NCI-H146 treated with DMSO at 0.1 percent for 48 hours (cell line): ENCODE results near the gene ELAVL3.
A peak's percentile ranks its signal among the peaks of the same experiment; 100 is the strongest.
"Not testable (repeated sequence)": the region's sequence is repeated elsewhere in the genome, so short reads cannot be mapped to it uniquely, and the experiment has no call there.

Source experiments
- DNase-seq: peaks from one replicate; lab custom pipeline; 2025; ENCODE audit not compliant: unreplicated experiment; lab: John Stamatoyannopoulos, UW

ELAVL3 gene

DNA sequence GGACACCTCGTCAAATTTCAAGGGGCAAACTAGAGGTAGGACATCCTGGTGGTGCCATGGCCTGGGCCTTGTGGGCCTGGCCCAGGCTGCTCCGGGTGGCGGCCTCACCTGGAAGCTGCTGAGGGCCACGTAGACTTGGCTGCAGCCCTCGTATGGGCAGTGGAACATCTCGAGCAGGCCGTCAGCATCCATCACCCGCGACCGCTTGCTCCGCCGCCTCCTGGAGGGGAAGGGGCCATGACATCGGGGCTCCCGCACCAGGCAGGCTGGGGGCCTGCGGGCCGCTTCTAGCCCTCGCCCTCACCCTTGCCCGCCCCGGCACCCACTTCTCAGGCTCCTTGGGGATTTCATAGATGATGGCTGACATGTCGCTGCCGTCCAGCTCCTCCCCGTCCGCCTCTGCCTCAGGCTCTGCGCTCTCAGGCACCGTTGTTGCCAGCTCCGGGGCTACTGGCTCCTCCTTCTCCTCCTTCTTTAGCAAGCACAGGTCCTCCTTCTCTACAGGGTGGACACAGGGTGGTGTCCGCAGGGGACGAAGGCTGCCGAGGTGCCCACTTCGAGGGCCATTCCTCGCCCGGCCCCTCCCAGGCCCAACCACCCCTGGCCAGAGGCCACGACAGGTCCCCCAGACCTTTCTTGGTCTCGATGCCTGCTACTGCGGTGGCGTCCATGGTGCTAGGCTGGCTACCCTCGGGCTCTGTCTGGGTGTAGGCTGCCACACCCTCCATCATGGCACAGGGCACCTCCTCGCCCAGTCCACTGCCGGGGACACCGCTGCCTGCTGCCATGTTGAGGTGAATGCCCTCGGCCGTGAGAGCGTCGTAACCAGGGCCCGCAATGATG is 6.0 kb upstream of the ELAVL3 start:
- DNase-seq: no peak

DNA sequence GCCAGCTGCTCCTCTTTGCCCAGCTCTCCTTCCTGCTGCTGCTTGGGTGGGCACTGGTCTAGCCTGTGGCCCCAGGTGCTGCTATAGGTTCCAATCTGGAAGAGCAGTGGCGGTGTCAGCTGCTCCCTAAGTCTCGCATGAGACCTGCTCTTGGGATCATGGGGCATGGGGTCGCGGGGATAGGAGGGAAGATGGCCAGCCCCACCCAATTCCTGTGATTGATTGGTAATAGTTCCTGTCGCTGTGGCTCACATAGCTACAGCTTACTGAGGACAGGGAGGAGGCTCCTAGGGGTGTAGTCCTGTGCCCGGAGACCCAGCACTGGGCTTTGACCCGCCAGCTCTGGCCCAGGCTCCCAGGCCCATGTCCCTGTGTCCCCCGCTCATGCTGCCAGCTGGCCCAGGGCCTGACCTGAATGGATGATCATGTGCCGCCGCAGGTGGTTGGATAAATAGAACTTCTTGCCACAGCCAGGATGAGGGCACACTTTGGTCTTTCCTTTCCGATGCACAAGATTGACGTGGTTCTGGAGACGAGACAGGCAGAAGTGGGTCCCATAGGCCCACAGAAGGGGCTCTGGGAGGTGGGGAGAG is 4.5 kb upstream of the ELAVL3 start:
- DNase-seq: no peak

DNA sequence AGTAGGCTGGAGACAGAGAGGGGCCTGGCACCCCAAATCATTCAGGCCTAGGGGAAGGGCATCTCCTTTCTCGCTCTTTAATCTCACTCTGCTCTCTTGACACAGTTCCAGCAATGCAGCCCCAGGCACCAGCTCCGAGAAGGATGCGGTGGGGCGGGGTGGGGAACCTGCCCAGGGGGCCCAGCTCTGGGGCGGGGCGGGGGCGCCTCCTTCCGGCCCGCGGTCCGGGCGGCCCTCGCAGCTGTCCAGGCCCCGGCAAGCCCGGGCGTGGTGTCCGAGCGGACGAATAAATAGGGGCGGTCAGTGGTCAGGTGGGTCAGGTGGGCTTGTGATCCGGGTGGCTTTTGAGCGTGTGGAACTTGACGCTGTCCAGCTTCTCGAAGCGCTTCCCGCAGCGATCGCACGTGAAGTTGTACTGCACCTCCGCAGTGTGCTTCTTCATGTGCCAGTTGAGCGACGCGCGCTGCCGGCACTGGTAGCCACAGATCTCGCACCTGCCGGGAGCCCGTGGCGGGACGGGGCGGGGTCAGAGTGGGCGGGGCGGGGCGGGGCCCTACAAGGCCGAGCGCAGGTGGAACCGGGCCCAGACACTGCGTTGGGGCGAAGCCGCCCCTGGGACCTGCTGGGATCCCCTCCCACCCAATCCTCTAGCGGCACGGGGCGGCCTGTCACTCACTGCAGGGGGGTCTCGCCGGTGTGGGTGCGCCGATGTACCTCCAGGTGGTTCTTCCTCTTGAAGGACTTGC is 2.7 kb upstream of the ELAVL3 start:
- no peak for DNase-seq

DNA sequence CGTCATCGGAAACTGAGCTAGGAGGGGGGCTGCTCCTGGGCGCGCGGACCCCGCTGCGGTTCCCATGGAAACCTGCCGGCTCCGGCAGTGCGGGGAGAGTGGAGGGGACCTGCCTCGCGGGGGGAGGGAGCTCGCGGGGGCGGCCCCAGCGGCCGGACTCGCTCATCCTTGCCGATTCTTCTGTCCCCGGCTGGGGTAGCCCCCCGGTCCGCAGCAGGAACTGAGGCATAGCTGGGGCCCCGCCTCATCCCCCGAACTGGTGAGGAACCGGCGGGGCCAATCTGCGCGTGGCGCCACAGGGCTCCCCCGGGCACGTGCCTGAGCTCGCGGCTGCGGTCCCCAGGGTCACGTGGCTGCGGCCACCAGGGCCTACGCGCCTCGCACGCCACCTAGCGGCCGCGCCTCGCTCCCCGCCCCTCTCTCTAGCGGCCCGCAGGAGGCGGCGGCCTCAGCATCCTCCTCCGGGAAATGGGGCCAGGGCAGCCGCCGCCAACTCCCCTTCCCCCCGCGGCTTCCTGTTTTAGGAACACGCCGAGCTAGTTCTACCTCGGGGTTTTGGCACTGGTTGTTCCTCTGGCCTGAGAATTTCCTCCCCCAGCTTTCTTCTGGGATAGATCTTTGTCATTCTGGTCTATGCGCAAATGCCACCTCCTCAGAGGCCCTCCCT is 1.7 kb upstream of the ELAVL3 start:
- peak; percentile 69 for DNase-seq

DNA sequence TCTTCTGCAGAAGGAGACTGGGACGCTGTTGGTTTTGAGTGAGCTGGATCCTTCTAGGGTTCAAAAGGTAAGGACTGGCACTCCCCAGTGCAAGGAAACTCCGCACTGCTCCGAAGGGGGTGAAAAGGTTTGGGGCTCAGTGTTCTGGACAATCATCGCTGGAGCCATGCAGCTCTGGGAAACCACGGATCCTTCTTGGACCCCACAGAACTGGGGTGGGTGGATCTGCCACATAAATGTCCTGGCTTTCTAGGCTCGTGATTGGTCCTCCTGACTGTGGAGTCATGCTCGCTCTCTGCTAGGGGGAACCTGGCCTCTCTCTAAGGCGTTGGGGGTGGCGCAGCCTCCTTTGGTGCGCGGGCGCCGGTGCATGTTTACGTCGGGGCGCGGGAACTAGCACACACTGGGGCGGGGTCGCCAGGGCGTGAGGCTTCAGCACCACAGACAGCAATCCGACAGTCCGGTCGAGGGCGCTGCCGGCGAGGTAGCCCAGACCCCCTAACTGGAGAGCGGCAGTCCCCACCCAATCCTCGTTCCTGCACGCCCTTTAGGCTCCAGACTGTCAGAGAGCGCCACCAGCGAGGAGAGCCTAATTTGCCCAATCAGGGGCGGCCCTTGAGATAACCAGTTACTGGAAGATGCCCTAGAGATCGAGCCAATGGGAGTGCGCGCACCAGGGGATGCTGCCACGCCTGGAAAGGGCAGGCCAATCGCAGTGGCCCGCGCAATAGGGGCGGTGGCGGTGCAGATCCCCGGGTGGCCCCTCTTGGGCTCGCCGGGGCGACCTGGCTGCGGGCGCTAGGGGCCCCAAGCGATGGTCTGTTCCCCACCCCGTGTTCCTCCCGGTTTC is 913 bp upstream of the ELAVL3 start:
- DNase-seq: peak; percentile 98

DNA sequence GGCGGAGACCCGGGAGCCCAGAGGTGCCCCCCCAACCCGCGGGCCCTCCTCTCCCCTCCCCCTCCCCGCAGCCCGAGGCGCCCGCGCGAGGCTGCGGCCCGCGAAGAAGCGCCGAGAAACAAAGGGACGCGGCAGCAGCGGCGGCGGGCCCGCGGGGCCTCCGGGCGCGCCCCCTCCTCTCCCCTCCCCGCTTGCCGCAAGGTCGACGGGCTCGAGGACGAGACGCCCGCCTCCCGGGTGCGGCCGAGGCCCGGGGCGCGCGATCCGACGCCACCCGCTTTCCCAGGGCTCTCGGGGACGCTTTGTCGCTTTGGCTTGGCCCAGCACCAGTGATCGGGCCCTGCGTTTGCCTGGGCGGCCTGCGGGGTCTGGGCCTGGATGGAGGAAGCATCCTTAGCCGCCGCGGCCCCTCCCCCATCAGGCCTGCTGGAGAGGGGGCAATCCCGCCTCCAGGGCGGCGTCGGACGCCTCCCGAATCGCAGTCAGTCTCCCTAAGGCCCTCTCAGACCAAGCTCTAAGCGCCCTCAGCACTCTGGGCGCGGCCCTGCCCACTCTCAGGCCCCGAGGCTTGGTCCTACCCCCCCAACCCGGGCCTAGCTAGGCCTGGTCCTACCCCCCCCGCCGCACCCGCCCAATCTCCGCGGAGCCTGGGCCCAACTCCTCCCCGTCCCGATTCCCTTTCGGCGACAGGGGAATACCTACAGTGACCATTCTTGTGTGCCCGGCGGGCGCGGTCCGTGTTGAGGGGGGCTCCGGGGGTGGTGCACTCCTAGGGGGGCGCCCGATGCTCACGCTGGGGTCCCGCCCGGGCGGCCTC is 740 bp downstream of the ELAVL3 start:
- DNase-seq: peak; percentile 16

DNA sequence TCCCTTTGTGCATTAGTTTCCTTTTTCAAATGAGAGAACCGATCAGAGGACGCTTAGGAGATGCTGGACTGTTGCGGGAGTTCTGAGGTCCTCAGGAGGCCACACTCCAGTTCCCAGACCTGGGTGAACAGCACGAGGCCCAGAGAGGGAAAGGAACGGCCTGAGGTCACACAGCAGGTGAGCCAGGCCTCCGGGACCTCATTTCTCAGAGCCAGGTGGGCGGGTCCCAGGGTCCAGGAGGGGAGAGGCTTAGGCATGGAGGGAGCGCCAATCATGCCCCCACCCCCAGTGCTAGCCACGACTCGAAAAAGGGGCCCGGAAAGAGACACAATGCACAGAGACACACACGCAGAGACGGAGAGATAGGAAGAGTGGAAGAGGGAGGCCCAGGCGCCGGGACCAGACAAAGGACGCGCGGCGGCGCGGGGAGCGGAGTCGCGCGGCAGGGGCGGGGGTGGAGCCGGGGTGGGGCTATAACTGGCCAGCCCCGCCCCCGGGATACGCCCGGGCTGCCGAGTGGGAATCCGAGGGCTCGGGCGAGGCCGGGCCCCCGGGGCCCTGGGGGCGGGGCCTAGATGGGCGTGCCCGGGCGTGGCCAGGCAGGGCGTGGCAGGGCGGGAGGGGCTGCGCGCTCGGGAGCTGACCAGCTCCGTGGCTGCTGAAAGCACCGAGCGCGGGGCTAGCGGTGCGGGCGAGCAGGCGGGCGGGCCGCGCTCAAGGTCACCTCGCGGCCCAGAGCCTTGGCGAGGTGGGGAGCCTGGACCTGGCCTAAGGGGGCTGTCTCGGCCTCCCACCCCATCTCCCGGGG is 1.6 kb downstream of the ELAVL3 start:
- DNase-seq: peak; percentile 85

DNA sequence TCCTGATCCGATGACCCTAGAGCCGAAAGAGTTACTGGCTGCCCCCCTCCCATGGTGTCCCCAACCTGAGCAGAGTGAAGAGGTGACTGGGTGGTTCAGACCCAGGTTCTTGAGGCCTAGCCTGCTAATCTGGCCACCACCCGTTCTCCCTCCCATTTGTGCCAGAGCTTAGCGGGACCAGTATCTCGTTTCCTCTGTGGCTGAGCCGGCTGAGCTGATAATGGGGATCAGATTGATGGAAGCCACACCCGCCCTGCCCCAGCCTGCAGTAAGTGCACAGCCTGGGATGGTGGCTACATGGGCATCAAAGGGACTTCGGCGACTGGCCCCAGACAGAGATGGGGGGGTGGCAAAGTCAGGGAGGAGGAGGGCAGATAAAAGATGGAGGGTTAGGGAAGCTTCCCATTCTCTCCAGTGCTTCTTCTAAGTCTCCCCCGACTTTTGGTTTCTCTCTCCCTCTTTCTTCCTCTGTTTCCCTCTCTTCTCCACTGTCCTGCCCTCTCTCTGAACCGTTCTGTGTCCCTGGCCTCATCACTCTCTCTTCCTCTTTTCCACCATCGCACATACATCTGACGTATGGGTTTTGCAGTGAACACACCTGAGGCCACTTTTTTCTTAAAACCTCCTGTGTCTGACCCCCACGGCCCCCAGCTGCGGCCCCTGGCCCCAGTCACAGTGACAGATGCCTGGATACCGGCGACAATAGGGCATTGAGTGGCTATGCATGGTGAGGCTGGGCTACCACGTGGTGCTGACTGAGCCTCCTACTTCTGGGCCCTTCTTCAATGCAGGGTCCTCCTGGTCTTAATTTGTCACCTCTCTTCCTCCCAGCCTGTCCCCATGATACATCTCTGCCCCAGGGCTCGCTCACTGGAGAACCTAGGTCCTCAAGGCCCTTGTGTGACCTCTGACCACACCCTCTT is 2.4 kb downstream of the ELAVL3 start:
- DNase-seq: no peak

DNA sequence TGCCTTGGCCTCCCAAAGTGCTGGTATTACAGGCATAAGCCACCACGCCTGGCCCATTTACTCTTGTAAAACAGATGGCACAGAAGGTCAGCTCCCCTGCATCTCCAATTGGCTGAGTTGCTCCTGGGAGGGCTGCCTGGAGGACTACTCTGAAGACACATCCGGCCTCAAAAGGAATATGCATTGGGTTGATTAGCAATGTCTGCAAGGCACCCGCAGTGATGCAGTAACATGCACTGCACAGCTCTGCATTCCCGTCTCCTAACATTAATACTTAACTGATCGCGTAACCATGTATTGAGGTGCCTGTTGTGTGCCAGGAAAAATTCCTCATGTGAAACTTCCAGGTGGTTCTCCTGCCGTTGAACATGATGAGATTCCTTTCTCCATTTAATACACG is 5.0 kb downstream of the ELAVL3 start:
- no peak for DNase-seq

DNA sequence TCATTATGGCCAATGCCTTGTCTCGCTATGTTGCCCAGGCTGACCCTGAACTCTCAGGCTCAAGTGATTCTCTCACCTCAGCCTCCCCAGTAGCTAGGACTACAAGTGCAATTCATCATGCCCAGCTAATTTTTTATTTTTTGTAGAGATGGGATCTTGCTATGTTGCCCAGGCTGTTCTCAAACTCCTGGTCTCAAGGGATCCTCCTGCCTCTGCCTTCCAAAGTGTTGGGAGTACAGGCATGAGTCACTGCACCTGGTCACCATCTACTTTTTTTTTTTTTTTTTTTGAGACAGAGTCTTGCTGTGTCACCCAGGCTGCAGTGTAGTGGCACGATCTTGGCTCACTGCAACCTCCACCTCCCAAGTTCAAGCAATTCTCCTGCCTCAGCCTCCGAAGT is 5.5 kb downstream of the ELAVL3 start:
- DNase-seq: not testable (repeated sequence)

DNA sequence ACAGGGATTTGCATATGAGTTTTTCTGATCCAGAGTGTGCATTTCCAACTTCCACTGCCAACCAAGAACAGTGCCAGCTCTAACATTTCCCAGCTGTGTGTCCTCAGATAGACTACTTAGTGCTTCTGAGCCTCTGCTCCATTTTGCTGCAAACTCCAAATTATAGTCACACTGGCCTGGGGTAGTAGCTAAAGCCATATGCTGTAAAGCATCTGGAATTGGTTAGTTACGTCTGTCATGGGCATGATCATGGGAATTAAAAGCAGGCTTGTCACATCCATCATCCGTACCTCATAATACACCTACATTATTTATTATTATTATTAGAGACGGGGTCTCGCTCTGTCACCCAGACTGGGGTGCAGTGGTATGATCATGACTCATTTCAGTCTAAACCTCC is 7.1 kb downstream of the ELAVL3 start:
- DNase-seq: no peak

DNA sequence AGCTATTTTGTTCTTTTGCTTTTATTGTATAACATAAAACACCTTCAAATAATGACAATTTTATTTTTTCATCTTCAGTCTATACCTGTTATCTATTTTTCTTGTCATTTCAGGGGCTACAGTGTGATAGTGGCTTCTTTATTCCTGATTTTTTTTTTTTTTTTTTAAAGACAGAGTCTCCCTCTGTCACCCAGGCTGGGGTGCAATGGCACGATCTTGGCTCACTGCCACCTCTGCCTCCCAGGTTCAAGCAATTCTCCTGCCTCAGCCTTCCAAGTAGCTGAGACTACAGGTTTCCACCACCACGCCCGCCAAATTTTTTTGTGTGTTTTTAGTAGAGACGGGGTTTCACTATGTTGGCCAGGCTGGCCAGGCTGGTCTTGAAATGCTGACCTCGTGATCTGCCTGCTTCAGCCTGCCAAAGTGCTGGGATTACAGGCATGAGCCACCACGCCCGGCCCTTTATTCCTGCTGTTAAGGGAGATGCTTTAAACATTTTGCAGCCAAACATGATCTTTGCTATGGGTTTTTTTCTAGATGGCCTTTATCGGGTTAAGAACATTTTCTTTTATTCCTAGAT is 12.5 kb downstream of the ELAVL3 start:
- DNase-seq: not testable (repeated sequence)

DNA sequence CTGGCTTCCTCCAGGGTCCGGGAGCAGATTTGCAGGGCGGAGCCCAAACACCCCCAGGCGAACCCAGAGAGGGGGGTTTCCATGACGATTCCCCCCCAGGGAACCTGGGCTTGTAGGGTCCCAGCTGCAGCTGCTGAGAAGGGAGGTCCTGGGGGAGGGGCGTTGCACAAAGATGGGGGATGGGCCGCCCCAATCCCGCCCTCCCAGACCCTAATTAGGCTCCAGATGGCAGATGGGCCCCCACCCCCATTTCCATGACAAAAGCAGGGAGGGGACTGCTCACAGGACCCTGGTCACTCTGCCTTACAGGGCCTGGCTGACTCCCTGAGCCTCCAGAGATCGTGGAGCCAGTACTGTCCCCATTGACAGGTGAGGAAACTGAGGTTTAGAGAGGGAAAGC is 15.2 kb downstream of the ELAVL3 start:
- no peak for DNase-seq

DNA sequence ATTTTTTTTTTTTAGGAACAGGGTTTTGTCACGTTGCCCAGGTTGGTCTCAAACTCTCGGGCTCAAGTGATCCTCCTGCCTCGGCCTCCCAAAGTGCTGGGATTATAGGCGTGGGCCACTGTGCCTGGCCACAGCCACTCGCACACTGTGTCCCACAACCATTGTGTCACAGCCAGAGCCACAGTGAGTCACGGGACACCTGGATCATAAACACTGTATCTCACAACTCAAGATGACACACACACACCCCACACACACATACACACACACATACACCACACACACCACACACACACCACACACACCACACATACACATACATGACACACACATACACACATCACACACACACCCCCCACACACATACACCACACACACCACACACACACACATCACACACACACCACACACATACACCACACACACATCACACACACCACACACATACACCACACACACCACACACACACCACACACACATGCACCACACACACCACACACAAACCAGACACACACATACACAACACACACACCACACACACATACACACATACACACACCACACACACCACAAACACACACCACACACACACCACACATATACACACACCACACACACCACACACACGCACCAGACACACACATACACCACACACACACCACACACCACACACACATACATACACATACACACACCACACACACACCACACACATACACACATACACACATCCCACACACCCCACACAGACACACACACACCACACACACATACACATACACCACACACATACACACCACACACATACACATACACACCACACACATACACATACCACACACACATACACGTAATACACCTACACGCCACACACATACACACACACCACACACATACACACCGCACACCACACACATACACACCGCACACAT is 16.2 kb downstream of the ELAVL3 start:
- DNase-seq: no peak

DNA sequence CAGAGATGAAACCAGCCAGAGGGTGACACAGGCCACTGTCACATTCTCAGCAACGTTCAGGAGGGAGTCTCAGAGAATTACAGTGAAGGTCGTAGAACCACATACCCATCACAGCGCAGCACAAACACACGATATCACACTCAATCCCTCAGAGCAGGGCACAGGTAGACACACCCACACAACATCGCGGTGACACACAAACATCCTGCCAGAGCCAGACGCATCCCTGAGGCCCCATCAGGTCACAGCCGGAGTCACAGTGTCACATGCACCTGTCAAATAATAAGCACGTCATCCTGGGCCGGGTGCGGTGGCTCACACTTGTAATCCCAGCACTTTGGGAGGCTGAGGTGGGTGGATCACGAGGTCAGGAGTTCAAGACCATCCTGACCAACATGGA is 17.5 kb downstream of the ELAVL3 start:
- DNase-seq: no peak

DNA sequence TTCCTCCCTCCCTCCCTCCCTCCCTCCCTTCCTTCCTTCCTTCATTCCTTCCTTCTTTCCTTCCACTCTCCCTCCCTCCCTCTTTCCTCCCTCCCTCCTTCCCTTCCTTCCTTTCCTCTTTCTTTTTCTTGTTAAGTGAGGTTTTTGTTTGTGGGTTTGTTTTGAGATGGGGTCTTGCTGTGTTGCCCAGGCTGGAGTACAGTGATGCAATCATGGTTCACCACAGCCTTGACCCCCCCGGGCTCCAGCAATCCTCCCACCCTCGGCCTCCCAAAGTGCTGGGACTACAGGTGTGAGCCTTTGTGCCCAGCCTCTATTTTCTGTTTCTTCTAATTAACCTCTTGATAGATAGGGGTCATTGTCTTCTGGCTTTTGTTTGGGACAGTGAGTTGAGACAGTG is 19.4 kb downstream of the ELAVL3 start:
- no peak for DNase-seq
